ENCODE results near the gene PTPRE.

DNA sequence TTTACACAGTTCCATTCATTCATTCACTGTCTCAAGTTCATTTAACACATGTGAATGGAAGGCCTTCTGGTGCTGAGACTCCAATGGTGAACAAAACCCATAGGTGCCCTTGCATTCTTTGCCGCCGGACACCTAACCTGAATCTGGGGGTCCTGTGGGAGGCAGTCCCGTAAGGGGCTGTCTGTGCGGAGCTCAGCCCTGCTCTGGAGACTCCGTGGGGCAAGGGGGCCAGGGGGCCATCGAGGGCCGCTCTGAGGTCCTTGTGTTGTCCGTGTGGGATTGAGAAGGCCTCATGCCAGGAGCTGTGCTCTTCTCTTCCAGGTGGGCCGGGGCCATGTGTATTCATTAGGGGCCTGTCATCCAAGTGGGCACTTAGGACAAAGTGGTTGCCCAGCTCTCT lies 15.3 kb downstream of the PTPRE start:
- TF ChIP-seq, protein P1, sequence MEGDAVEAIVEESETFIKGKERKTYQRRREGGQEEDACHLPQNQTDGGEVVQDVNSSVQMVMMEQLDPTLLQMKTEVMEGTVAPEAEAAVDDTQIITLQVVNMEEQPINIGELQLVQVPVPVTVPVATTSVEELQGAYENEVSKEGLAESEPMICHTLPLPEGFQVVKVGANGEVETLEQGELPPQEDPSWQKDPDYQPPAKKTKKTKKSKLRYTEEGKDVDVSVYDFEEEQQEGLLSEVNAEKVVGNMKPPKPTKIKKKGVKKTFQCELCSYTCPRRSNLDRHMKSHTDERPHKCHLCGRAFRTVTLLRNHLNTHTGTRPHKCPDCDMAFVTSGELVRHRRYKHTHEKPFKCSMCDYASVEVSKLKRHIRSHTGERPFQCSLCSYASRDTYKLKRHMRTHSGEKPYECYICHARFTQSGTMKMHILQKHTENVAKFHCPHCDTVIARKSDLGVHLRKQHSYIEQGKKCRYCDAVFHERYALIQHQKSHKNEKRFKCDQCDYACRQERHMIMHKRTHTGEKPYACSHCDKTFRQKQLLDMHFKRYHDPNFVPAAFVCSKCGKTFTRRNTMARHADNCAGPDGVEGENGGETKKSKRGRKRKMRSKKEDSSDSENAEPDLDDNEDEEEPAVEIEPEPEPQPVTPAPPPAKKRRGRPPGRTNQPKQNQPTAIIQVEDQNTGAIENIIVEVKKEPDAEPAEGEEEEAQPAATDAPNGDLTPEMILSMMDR (IDR thresholded peaks at IDR 0.05; ENCODE audit: low read depth, low read length, poor library complexity, severe bottlenecking) = no peak
- TF ChIP-seq EZH2phosphoT487 (IDR thresholded peaks at IDR 0.05; ENCODE audit: borderline replicate concordance, low read length) = no peak
